ENCODE measurements around the gene PMPCA.

PMPCA gene

GRCh38 chr9:136394312-136395019 is 16.0 kb upstream of the PMPCA start:
- no peak for DNase-seq (ENCODE audit: low read depth)
- H3K4me3 ChIP-seq (ENCODE audit: control insufficient read depth, low read depth, low read length), result no peak overlapping the region
- no peak for TF ChIP-seq CTCF (conservative IDR thresholded peaks at IDR 0.05; ENCODE audit: control insufficient read depth, insufficient read depth, low read depth, low read length)

GRCh38 chr9:136395020-136395340 is 15.5 kb upstream of the PMPCA start:
- no peak for DNase-seq (ENCODE audit: low read depth)
- no peak overlapping the region for H3K4me3 ChIP-seq (ENCODE audit: control insufficient read depth, low read depth, low read length)
- TF ChIP-seq CTCF (conservative IDR thresholded peaks at IDR 0.05; ENCODE audit: control insufficient read depth, insufficient read depth, low read depth, low read length), result no peak

GRCh38 chr9:136395345-136396218 is 14.9 kb upstream of the PMPCA start:
- no peak overlapping the region for H3K4me3 ChIP-seq (ENCODE audit: control insufficient read depth, low read depth, low read length)
- no peak for TF ChIP-seq CTCF (conservative IDR thresholded peaks at IDR 0.05; ENCODE audit: control insufficient read depth, insufficient read depth, low read depth, low read length)
- no peak for DNase-seq (ENCODE audit: low read depth)

- TF ChIP-seq CTCF (conservative IDR thresholded peaks at IDR 0.05; ENCODE audit: control insufficient read depth, insufficient read depth, low read depth, low read length), result no peak
- no peak overlapping the region for H3K4me3 ChIP-seq (ENCODE audit: control insufficient read depth, low read depth, low read length)
- DNase-seq (ENCODE audit: low read depth), result no peak
These were observed 14.3 kb upstream of the PMPCA start for GRCh38 chr9:136396219-136396515.

- no peak for TF ChIP-seq CTCF (conservative IDR thresholded peaks at IDR 0.05; ENCODE audit: control insufficient read depth, insufficient read depth, low read depth, low read length)
- no peak overlapping the region for H3K4me3 ChIP-seq (ENCODE audit: control insufficient read depth, low read depth, low read length)
- DNase-seq (ENCODE audit: low read depth), result no peak
These were observed 12.8 kb upstream of the PMPCA start for GRCh38 chr9:136397643-136398042.

GRCh38 chr9:136398286-136398685 is 12.2 kb upstream of the PMPCA start:
- no peak overlapping the region for H3K4me3 ChIP-seq (ENCODE audit: control insufficient read depth, low read depth, low read length)
- TF ChIP-seq CTCF (conservative IDR thresholded peaks at IDR 0.05; ENCODE audit: control insufficient read depth, insufficient read depth, low read depth, low read length), result no peak
- no peak for DNase-seq (ENCODE audit: low read depth)

Measured in fibroblast of mammary gland (primary cell).